Fibroblast of lung (primary cell): Measurements from ENCODE around the gene ASIC2. TPM values are rescaled to one million over a fixed set of nuclear protein-coding genes. Genes with fewer than 3 reads are reported as not detected.

Source experiments
- DNase-seq, 2 donors: peaks; one replicate each; pipeline versions ENCODE4 v3.0.0 to v3.0.0-alpha.2; 2010; ENCODE audit warnings: low read depth in 2 of 2
- H2AFZ ChIP-seq: 2 replicates; pipeline ENCODE4 v1.5.1; 2012; ENCODE audit warnings: low read length, control low read depth, inconsistent platforms
- H3K27ac ChIP-seq: 2 replicates; pipeline ENCODE4 v1.5.1; 2011; ENCODE audit warnings: low read length, control low read depth; ENCODE audit not compliant: insufficient read depth
- H3K27me3 ChIP-seq: 2 replicates; pipeline ENCODE4 v1.5.1; 2011; ENCODE audit warnings: mild to moderate bottlenecking, low read length; ENCODE audit not compliant: control insufficient read depth, insufficient read depth
- H3K36me3 ChIP-seq: 2 replicates; pipeline ENCODE4 v1.5.1; 2011; ENCODE audit warnings: low read length; ENCODE audit not compliant: control insufficient read depth, insufficient read depth
- H3K4me1 ChIP-seq: 2 replicates; pipeline ENCODE4 v1.5.1; 2011; ENCODE audit warnings: low read length; ENCODE audit not compliant: control insufficient read depth, insufficient read depth; ENCODE audit errors: extremely low read depth
- H3K4me2 ChIP-seq: 2 replicates; pipeline ENCODE4 v1.5.1; 2011; ENCODE audit warnings: low read length, control low read depth; ENCODE audit not compliant: insufficient read depth; ENCODE audit errors: extremely low read depth
- H3K4me3 ChIP-seq, 4 experiments: fragments of 200-600 bp in 1 of 4; sonication (generic) in 1 of 4; replicated peaks in 1 of 4; 2 replicates each; pipeline ENCODE4 v1.5.1; 2011 to 2016; ENCODE audit warnings: low read length in 4 of 4, low read depth in 3 of 4, mild to moderate bottlenecking in 3 of 4, control low read depth in 2 of 4, inconsistent platforms in 1 of 4, mixed read lengths in 1 of 4; ENCODE audit not compliant: insufficient read depth in 1 of 4; ENCODE audit errors: control extremely low read depth in 1 of 4
- H3K79me2 ChIP-seq: 2 replicates; pipeline ENCODE4 v1.5.1; 2012; ENCODE audit warnings: mild to moderate bottlenecking, low read length, inconsistent platforms; ENCODE audit not compliant: control insufficient read depth, insufficient read depth
- H3K9ac ChIP-seq: 2 replicates; pipeline ENCODE4 v1.5.1; 2011; ENCODE audit warnings: mild to moderate bottlenecking, low read length, control low read depth; ENCODE audit not compliant: insufficient read depth
- H3K9me3 ChIP-seq: 2 replicates; pipeline ENCODE4 v1.5.1; 2012; ENCODE audit warnings: low read depth, low read length; ENCODE audit not compliant: control insufficient read depth, insufficient read depth
- H4K20me1 ChIP-seq: 2 replicates; pipeline ENCODE4 v1.5.1; 2011; ENCODE audit warnings: low read length; ENCODE audit not compliant: control insufficient read depth, insufficient read depth; ENCODE audit errors: extremely low read depth
- EZH2 ChIP-seq: IDR thresholded peaks from 2 replicates; pipeline ENCODE4 v1.5.1; 2012; ENCODE audit warnings: low read length, control low read depth, mild to moderate bottlenecking; ENCODE audit errors: missing control alignments
- polyA plus RNA-seq, 2 donors: library from polyadenylated mRNA; depleted of rRNA in 1 of 2; stranded (reverse) in 1 of 2; unstranded in 1 of 2; fragments of >200 nt; gene quantifications; 2 replicates each; pipeline ENCODE4 v1.2.1, GENCODE V29; 2011 to 2012; ENCODE audit warnings: missing spikeins in 1 of 2
- total RNA-seq: library from RNA; depleted of rRNA; stranded (reverse); fragments of >200 nt; gene quantifications from 2 replicates; pipeline ENCODE4 v1.2.1, GENCODE V29; 2014
- TF ChIP-seq, protein P1 (sequence below), 2 donors: IDR thresholded peaks in 1 of 2; conservative IDR thresholded peaks in 1 of 2; 1 replicate in 1 of 2; 2 replicates in 1 of 2; pipeline ENCODE4 v1.5.1; 2011 to 2012; ENCODE audit warnings: low read length in 2 of 2, control low read depth in 1 of 2, inconsistent platforms in 1 of 2, low read depth in 1 of 2, mild to moderate bottlenecking in 1 of 2

Gene ASIC2
- total and polyA plus RNA-seq, 2 donors (not counting 1 experiment from before 2014, with no cell fraction given): 0.08 to 0.50 TPM

DNA sequence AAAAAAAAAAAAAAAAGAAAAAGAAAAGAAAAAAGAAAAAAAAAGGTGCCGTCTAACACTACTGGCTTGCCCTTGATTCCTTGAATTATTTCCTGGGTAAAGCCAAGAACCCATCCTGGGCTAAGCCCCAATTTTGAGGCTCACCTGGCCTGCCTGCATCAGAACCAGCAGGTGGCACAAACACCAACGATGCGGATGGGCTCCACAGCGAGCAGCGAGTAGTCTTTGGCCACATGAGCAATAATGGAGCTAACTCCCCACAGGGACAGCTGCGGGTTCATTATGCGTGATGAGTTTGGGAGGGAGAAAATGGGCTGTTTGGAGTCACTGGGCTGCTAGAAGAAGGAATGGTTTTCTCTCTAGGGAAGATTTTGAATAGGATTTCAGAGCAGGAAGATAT is 91.1 kb downstream of the ASIC2 start:
- Histone ChIP-seq H3K27ac (no peak overlapping the region), H4K20me1 (no peaks in the 10 kb centered on the region), H2AFZ (no peak overlapping the region), H3K4me3 (no peak overlapping the region), H3K9ac (no peak overlapping the region), H3K36me3 (no peaks in the 10 kb centered on the region), H3K4me1 (no peaks in the 10 kb centered on the region), H3K9me3 (no peaks in the 10 kb centered on the region), H3K27me3 (no peaks in the 10 kb centered on the region), H3K79me2 (no peaks in the 10 kb centered on the region), H3K4me2 (no peak overlapping the region)
- TF ChIP-seq, protein P1, sequence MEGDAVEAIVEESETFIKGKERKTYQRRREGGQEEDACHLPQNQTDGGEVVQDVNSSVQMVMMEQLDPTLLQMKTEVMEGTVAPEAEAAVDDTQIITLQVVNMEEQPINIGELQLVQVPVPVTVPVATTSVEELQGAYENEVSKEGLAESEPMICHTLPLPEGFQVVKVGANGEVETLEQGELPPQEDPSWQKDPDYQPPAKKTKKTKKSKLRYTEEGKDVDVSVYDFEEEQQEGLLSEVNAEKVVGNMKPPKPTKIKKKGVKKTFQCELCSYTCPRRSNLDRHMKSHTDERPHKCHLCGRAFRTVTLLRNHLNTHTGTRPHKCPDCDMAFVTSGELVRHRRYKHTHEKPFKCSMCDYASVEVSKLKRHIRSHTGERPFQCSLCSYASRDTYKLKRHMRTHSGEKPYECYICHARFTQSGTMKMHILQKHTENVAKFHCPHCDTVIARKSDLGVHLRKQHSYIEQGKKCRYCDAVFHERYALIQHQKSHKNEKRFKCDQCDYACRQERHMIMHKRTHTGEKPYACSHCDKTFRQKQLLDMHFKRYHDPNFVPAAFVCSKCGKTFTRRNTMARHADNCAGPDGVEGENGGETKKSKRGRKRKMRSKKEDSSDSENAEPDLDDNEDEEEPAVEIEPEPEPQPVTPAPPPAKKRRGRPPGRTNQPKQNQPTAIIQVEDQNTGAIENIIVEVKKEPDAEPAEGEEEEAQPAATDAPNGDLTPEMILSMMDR (conservative IDR thresholded peaks at IDR 0.05 in 1 of 2, IDR thresholded peaks at IDR 0.05 in 1 of 2; ENCODE audit: low read depth in 1 of 2, low read length in 2 of 2): no peak
- TF ChIP-seq EZH2: no peak
- no peak for DNase-seq

DNA sequence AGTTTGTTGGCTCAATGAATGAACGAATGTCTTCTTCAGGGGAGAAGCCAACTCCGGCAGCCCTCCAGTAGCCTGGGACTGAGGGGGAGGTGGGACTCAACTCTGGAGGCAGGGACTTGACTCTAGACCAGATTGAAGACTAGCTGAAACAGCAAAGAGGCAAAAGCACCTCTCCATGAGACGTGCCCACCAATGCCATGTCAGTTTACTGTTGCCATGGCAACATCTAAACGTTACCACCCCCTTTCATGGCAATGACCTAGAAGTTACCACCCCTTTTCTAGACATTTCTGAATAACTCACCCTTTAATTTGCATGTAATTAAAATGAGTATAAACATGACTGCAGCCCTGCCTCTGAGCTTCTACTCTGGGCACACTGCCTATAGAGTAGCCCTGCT is 91.8 kb downstream of the ASIC2 start:
- H2AFZ ChIP-seq: no peak overlapping the region
- no peaks in the 10 kb centered on the region for H4K20me1 ChIP-seq
- H3K4me1 ChIP-seq: no peaks in the 10 kb centered on the region
- H3K36me3 ChIP-seq: no peaks in the 10 kb centered on the region
- H3K27ac ChIP-seq: no peak overlapping the region
- no peaks in the 10 kb centered on the region for H3K9me3 ChIP-seq
- no peak for TF ChIP-seq EZH2
- TF ChIP-seq, protein P1 (conservative IDR thresholded peaks at IDR 0.05 in 1 of 2, IDR thresholded peaks at IDR 0.05 in 1 of 2; ENCODE audit: low read depth in 1 of 2, low read length in 2 of 2): no peak
- H3K9ac ChIP-seq: no peak overlapping the region
- H3K79me2 ChIP-seq: no peaks in the 10 kb centered on the region
- no peak overlapping the region for H3K4me3 ChIP-seq
- H3K27me3 ChIP-seq: no peaks in the 10 kb centered on the region
- no peak overlapping the region for H3K4me2 ChIP-seq
- no peak for DNase-seq

DNA sequence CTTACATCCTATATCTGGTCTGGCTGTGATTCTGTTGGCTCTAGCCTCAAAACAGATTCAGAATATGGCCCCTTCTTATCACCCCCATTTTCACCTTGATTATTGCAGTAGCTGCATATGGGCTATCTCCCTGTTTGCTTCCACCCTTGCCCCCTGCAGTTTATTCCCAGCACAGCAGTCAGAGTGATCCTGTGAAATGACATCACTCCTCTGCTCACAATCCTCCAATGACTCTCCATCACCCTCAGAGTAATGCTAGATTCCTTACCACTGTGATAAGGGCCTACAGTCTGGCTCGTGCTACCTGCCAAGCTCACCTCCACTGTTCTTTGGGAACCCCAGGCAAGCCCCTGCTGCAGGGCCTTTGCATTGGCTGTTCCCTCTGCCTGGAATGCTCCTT is 92.5 kb downstream of the ASIC2 start:
- H3K4me3 ChIP-seq: no peak overlapping the region
- H3K27me3 ChIP-seq: no peaks in the 10 kb centered on the region
- H3K79me2 ChIP-seq: no peaks in the 10 kb centered on the region
- H3K4me1 ChIP-seq: no peaks in the 10 kb centered on the region
- no peak overlapping the region for H3K4me2 ChIP-seq
- no peak overlapping the region for H2AFZ ChIP-seq
- DNase-seq: peak; percentile 9 to 41
- H3K27ac ChIP-seq: no peak overlapping the region
- TF ChIP-seq, protein P1 (conservative IDR thresholded peaks at IDR 0.05 in 1 of 2, IDR thresholded peaks at IDR 0.05 in 1 of 2; ENCODE audit: low read depth in 1 of 2, low read length in 2 of 2): peak; percentile 31 to 33
- no peak for TF ChIP-seq EZH2
- no peak overlapping the region for H3K9ac ChIP-seq
- H4K20me1 ChIP-seq: no peaks in the 10 kb centered on the region
- H3K36me3 ChIP-seq: no peaks in the 10 kb centered on the region
- H3K9me3 ChIP-seq: no peaks in the 10 kb centered on the region
